Stimulated activated effector memory CD8-positive, alpha-beta T cell treated with anti-CD3 and anti-CD28 coated beads, Interleukin-12 subunit alpha, Interleukin-12 subunit beta, amount 100 ng/mL, for 72 hours (primary cell): ENCODE results near the gene CCDC88B.
"Not testable (repeated sequence)": the region's sequence is repeated elsewhere in the genome, so short reads cannot be mapped to it uniquely, and the experiment has no call there.

ENCODE experiments used
- ATAC-seq: fragments of 150-1000 bp; cut with Tn5 transposase; 2 replicates; pipeline ENCODE4 v1.10.0; 2021
- DNase-seq, 2 donors: peaks; one replicate each; pipeline ENCODE4 v3.0.0; 2021 to 2022; ENCODE audit warnings: low spot score in 2 of 2
- H3K27ac Mint-ChIP-seq: one replicate; pipeline ENCODE4 v1.8.0; 2022; ENCODE audit warnings: mild to moderate bottlenecking, mixed read lengths
- H3K36me3 Mint-ChIP-seq: one replicate; pipeline ENCODE4 v1.8.0; 2022; ENCODE audit warnings: mild to moderate bottlenecking, mixed read lengths
- H3K4me1 Mint-ChIP-seq: one replicate; pipeline ENCODE4 v1.8.0; 2022; ENCODE audit warnings: mixed read lengths
- H3K4me3 Mint-ChIP-seq: one replicate; pipeline ENCODE4 v1.8.0; 2022; ENCODE audit warnings: mild to moderate bottlenecking, mixed read lengths
- H3K9me3 Mint-ChIP-seq: one replicate; pipeline ENCODE4 v1.8.0; 2022; ENCODE audit warnings: mixed read lengths

CCDC88B gene

GRCh38 chr11:64314805-64315561 lies 25.0 kb upstream of the CCDC88B start:
- H3K4me1 Mint-ChIP-seq: peaks cover 58% of the 10 kb centered on the region

GRCh38 chr11:64315667-64316526 lies 24.1 kb upstream of the CCDC88B start:
- not testable (repeated sequence) for DNase-seq, ATAC-seq
- peaks cover 63% of the 10 kb centered on the region for H3K4me1 Mint-ChIP-seq

More at GRCh38 chr11:64314805-64315561, 25.0 kb upstream of the CCDC88B start:
- H3K36me3 Mint-ChIP-seq: peaks cover 76% of the 10 kb centered on the region
- H3K27ac Mint-ChIP-seq: peak overlapping the region; percentile 72
- ATAC-seq (no peak), DNase-seq (peak in 1 of 2 donors; percentile 50)
- no peak overlapping the region for H3K4me3 Mint-ChIP-seq
- H3K9me3 Mint-ChIP-seq: no peaks in the 10 kb centered on the region

GRCh38 chr11:64316672-64317324 lies 23.2 kb upstream of the CCDC88B start:
- Mint-ChIP-seq H3K9me3 (no peaks in the 10 kb centered on the region), H3K36me3 (peaks cover 79% of the 10 kb centered on the region), H3K27ac (peak overlapping the region; percentile 98), H3K4me3 (peak overlapping the region; percentile 97), H3K4me1 (peaks cover 71% of the 10 kb centered on the region)
- ATAC-seq (peak; percentile 0), DNase-seq (peak in 1 of 2 donors; percentile 77)

More at GRCh38 chr11:64315667-64316526, 24.1 kb upstream of the CCDC88B start:
- Mint-ChIP-seq H3K27ac (peak overlapping the region; percentile 98), H3K4me3 (peak overlapping the region; percentile 97), H3K36me3 (peaks cover 77% of the 10 kb centered on the region)
- H3K9me3 Mint-ChIP-seq: not testable (repeated sequence)

- H3K4me3 Mint-ChIP-seq: peak within 1 kb of the TSS; percentile 97
- DNase-seq: peak; percentile 80 to 97
- ATAC-seq: peak; percentile 81
- H3K4me1 Mint-ChIP-seq: peaks cover 69% of the 10 kb centered on the region
- peaks cover 82% of the 10 kb centered on the region for H3K36me3 Mint-ChIP-seq
- no peaks in the 10 kb centered on the region for H3K9me3 Mint-ChIP-seq
- H3K27ac Mint-ChIP-seq: peak within 1 kb of the TSS; percentile 98
Measured at GRCh38 chr11:64317325-64317960, 22.6 kb upstream of the CCDC88B start, which contains the start of gene TRMT112. TSS of gene TRMT112 (minus strand) at chr11:64317559. CDS start at chr11:64317526, 33 bp downstream.

- Mint-ChIP-seq H3K9me3 (no peaks in the 10 kb centered on the region), H3K4me1 (peaks cover 62% of the 10 kb centered on the region), H3K4me3 (peak within 1 kb of the TSS; percentile 97), H3K36me3 (peaks cover 85% of the 10 kb centered on the region), H3K27ac (peak within 1 kb of the TSS; percentile 98)
- ATAC-seq (peak; percentile 89), DNase-seq (peak; percentile 92 to 97)
Measured at GRCh38 chr11:64317961-64318765, 21.8 kb upstream of the CCDC88B start, which contains the start of gene PRDX5. TSS of gene PRDX5 (plus strand) at chr11:64318121. CDS start at chr11:64318216, 95 bp downstream.

- peaks cover 83% of the 10 kb centered on the region for H3K36me3 Mint-ChIP-seq
- H3K9me3 Mint-ChIP-seq: no peaks in the 10 kb centered on the region
- no peak for DNase-seq
Measured at GRCh38 chr11:64318766-64319761, 20.9 kb upstream of the CCDC88B start.

GRCh38 chr11:64320556-64320955 lies 19.4 kb upstream of the CCDC88B start:
- peaks cover 71% of the 10 kb centered on the region for H3K36me3 Mint-ChIP-seq
- H3K4me1 Mint-ChIP-seq: peaks cover 53% of the 10 kb centered on the region
- H3K4me3 Mint-ChIP-seq: no peak overlapping the region
- H3K9me3 Mint-ChIP-seq: no peaks in the 10 kb centered on the region
- DNase-seq: no peak
- no peak for ATAC-seq
- H3K27ac Mint-ChIP-seq: peak overlapping the region; percentile 36

More at GRCh38 chr11:64318766-64319761, 20.9 kb upstream of the CCDC88B start:
- H3K4me3 Mint-ChIP-seq: peak overlapping the region; percentile 97
- ATAC-seq: no peak
- H3K27ac Mint-ChIP-seq: peak overlapping the region; percentile 98
- peaks cover 59% of the 10 kb centered on the region for H3K4me1 Mint-ChIP-seq

GRCh38 chr11:64321026-64321425 lies 19.0 kb upstream of the CCDC88B start:
- peaks cover 52% of the 10 kb centered on the region for H3K4me1 Mint-ChIP-seq
- H3K4me3 Mint-ChIP-seq: no peak overlapping the region
- no peaks in the 10 kb centered on the region for H3K9me3 Mint-ChIP-seq
- DNase-seq (no peak), ATAC-seq (no peak)
- peaks cover 71% of the 10 kb centered on the region for H3K36me3 Mint-ChIP-seq
- H3K27ac Mint-ChIP-seq: peak overlapping the region; percentile 36

- peaks cover 66% of the 10 kb centered on the region for H3K36me3 Mint-ChIP-seq
- peaks cover 47% of the 10 kb centered on the region for H3K4me1 Mint-ChIP-seq
- no peak for DNase-seq
- peak overlapping the region; percentile 36 for H3K27ac Mint-ChIP-seq
- H3K4me3 Mint-ChIP-seq: no peak overlapping the region
- no peaks in the 10 kb centered on the region for H3K9me3 Mint-ChIP-seq
- no peak for ATAC-seq
Measured at GRCh38 chr11:64321533-64321932, 18.5 kb upstream of the CCDC88B start.

- H3K9me3 Mint-ChIP-seq: no peaks in the 10 kb centered on the region
- H3K4me1 Mint-ChIP-seq: peaks cover 36% of the 10 kb centered on the region
- H3K27ac Mint-ChIP-seq: no peak overlapping the region
- no peak for DNase-seq
- no peak overlapping the region for H3K4me3 Mint-ChIP-seq
- ATAC-seq: no peak
- H3K36me3 Mint-ChIP-seq: peaks cover 53% of the 10 kb centered on the region
Measured at GRCh38 chr11:64322925-64323260, 17.1 kb upstream of the CCDC88B start.

GRCh38 chr11:64323373-64323772 lies 16.6 kb upstream of the CCDC88B start:
- Mint-ChIP-seq H3K27ac (peak overlapping the region; percentile 78), H3K4me3 (no peak overlapping the region), H3K4me1 (peaks cover 31% of the 10 kb centered on the region), H3K36me3 (peaks cover 48% of the 10 kb centered on the region), H3K9me3 (no peaks in the 10 kb centered on the region)
- no peak for ATAC-seq
- DNase-seq: no peak

GRCh38 chr11:64323984-64324383 lies 16.0 kb upstream of the CCDC88B start:
- not testable (repeated sequence) for H3K9me3 Mint-ChIP-seq, ATAC-seq, DNase-seq

More at GRCh38 chr11:64323984-64324383, 16.0 kb upstream of the CCDC88B start:
- Mint-ChIP-seq H3K4me1 (peaks cover 27% of the 10 kb centered on the region), H3K27ac (peak overlapping the region; percentile 78), H3K36me3 (peaks cover 42% of the 10 kb centered on the region)
- H3K4me3 Mint-ChIP-seq: not testable (repeated sequence)
